HG03095 (cell line): ENCODE data around the gene SLC38A8.

ENCODE experiments used
- ATAC-seq: cut with Tn5 transposase; IDR thresholded peaks from one replicate; pipeline ENCODE4 v1.9.1; 2021; ENCODE audit warnings: moderate library complexity; ENCODE audit not compliant: unreplicated experiment

Gene SLC38A8

DNA sequence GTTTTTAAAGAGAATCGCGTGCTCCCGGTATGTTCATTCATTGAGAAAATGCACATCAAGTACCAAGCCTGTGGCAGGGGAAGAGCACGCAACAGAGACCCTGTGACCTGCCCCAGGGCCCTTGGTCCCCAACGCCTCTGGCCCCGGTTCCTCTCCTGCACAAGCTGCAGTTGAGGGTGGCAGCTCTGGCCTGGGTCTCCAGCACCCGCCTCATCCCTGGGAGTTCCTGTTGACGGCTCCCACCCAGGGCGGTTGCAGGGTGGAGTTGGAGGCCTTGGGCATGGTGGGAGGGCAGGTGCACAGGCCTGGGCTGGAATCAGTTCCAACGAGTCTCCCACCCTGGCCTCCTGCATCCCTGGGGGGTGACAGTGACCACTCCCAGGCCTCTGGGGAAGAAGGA is 69.5 kb downstream of the SLC38A8 start:
- no peak for ATAC-seq

GRCh38 chr16:83972256-83973008 is 70.2 kb downstream of the SLC38A8 start:
- ATAC-seq: no peak

DNA sequence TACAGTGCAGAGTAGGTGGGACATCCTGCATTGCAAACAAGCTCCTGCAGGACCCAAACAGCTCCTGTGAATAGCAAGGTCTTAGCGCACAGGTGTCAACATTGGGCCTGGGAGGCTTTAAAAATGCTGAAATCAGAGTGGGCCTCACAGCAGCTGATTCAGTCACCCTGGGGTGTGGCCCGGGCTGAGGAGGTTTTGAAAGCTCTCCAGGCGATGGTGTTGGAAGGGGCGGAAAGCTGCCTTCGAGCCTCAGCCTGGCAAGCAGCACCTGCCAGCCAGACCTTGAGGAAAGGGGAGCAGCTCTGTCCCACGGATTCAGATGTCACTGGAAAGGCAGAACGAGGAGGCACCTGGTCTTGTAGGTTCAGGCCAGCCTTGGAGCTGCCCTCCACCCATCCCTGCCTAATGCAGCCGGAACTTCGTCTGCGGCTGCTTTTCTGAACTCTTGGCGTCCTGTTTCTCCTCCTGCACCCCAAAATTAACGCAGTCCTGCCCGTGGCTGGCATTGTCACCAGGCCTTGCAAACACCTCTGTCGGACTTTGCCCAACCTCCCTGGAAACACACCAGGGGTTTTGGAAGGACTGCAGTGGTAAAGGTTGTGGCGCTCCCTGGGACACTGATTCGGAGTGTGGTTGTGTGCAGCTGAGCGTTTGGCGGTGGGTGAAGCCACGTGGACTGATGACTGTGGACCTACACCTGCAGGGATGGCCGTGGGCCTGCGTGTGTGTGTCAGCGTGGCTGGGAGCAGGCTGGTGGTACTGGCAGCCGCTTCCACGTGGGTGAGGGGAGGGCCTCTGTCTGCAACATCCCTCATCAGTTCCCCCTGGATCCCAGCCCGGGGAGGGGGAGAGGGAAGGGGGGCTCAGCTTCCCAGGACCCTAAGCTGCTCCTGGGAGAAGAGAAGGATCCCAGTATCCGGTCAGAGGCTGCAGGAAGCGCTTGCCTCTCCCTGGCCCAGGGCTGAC is 71.1 kb downstream of the SLC38A8 start:
- no peak for ATAC-seq

DNA sequence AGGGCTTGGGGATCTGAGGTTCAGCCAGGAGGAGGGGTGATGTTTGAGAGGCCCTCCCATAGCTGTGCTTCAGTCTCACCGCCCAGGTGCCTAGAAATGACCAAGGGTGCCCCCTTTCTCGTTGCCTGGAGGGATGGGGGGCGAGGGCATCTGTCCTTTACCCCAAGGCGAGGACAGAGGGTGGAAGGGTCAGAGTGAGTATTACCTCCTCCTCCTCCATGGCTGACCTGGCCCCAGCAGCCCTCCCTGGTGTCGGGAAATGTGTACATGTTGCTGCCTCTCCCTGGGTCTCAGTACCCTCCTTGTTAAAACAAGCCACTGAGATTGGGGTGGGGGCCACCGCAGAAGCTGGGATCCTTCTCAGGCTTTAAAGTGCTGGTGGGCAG is 72.2 kb downstream of the SLC38A8 start:
- no peak for ATAC-seq

DNA sequence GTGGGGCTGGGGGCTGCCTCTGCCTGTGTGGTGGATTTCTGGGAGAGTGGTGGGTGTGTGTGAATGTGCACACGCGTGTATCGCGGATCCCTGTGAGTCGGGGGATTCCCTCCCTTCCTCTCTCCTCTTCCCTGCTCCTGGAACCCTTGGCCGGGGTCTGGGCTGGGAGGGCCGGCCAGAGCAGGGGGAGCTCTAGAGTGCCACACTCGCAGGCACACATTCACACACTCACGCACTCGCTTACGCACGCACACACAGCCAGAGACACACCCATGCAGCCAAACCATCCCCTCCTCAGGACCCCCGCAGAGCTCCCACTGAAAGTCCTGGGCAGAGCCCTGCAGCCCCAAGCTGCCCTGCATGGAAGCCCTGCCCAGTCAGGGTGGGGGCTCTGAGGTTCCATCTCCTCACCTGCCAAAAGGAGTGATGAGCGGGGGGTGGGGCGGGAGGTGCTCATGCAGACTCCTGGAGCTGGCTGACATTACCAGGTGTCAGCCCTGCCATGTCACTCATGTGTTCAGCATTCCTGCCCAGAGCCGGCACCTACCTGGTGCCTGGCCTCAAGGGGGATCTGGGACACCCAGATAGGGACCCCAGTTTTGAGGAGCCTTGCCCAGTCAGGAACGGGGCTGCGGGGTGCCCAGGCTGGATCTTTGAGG is 72.7 kb downstream of the SLC38A8 start:
- ATAC-seq: no peak

DNA sequence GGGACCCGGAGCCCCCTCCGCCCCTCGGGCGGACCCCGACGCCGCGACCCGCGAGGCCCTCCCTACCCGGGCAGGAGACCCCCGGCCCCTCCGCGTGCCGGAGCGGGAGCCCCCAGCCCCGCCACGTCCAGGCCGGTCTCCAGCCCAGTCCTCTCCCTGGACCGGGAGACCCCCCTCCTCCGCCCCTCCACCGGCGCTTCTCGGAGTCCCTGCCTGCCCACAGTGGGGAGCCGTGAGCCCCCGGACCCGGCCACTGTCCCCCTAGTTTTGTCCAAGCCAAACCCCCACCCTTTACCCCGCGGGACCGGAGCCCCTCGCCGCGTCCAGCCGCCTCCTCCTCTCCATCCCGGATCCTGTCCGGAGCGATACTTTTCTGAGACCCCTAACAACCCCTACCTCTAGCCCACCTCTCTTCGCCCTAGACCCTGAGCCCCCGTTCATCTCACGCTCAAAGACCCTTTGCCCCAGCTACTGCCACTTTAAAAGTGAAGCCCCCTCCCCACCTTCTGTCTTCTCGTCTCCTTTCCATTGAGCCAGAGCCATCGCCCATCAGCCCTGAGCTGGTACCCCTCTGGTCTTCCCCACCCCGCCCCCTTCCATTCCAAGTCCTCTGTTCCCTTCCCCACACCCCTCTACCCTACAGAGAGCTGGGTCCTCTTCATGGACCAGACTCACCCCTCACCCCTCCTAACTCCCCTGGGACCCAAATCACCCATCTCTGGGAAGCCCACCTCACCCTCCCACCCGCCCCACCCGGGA is 73.5 kb downstream of the SLC38A8 start:
- ATAC-seq: no peak

DNA sequence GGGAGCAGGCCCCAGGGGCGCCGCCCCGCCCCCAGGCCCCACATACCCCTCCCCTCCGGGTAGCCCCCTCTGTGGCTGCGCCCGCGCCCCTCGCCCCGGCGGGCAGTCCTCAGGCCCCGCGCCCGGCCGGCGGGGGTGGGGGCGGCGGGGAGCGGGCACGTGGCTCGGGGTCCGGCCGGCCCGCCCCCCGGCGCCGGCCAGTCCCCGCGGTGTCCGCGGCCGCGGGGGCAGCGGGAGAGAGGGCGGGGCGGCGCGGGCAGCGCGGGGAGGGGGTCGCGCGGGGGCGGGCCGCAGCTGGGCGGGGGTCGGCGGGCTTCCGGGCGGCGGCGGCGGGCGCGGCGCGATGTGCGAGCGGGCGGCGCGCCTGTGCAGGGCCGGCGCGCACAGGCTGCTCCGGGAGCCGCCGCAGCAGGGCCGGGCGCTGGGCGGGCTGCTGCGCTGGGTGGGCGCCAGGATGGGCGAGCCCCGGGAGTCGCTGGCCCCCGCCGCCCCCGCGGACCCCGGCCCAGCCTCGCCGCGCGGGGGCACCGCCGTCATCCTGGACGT is 74.2 kb downstream of the SLC38A8 start:
- no peak for ATAC-seq

- no peak for ATAC-seq
Measured at GRCh38 chr16:83967838-83968305, 74.7 kb downstream of the SLC38A8 start, which contains the start of gene NECAB2. TSS of gene NECAB2 (plus strand) at chr16:83968244. CDS start at chr16:83968649, 405 bp downstream.

GRCh38 chr16:83967091-83967490 is 75.5 kb downstream of the SLC38A8 start:
- ATAC-seq: no peak

DNA sequence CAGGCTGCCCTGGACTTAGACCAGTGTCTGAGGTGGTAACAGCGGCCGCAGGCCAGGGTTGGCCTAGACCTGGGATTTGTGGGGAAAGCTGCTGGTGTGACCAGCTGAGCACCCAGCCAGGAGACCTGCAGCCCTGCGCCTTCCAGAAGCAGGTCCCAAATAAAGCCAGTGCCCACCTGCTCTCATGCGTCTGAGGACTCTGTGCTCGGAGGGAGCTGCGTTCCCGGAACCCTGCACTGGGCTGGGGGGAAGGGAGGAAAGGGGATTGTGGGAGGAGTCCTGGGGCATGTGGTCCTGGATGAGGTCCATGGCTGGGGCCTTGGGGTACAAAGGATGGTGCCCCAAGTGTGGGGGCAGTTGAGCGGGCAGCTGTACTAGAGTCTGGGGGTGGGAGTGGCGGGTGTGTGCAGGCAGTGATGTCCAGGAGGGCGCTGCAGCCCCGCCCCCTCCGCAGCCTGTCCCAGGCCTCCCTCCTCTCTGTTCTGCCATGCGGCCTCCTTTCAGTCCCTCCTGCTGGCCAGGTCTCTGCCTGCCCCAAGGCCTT is 76.4 kb downstream of the SLC38A8 start:
- ATAC-seq: no peak

DNA sequence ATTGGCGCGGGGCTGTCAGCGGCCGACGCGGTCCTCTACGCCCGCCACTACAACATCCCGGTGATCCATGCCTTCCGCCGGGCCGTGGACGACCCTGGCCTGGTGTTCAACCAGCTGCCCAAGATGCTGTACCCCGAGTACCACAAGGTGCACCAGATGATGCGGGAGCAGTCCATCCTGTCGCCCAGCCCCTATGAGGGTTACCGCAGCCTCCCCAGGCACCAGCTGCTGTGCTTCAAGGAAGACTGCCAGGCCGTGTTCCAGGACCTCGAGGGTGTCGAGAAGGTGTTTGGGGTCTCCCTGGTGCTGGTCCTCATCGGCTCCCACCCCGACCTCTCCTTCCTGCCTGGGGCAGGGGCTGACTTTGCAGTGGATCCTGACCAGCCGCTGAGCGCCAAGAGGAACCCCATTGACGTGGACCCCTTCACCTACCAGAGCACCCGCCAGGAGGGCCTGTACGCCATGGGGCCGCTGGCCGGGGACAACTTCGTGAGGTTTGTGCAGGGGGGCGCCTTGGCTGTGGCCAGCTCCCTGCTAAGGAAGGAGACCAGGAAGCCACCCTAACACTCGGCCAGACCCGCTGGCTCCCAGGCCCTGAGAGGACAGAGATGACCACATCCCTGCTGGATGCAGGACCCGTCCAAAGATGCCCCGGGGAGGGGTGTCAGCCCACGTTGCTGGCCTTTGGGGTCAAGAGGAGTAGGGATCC is 77.0 kb downstream of the SLC38A8 start:
- no peak for ATAC-seq

- ATAC-seq: no peak
Measured at GRCh38 chr16:83964684-83965443, 77.7 kb downstream of the SLC38A8 start.

GRCh38 chr16:83963277-83964119 is 79.1 kb downstream of the SLC38A8 start:
- ATAC-seq: no peak

- ATAC-seq: no peak
Measured at GRCh38 chr16:83961591-83961990, 81.0 kb downstream of the SLC38A8 start.

DNA sequence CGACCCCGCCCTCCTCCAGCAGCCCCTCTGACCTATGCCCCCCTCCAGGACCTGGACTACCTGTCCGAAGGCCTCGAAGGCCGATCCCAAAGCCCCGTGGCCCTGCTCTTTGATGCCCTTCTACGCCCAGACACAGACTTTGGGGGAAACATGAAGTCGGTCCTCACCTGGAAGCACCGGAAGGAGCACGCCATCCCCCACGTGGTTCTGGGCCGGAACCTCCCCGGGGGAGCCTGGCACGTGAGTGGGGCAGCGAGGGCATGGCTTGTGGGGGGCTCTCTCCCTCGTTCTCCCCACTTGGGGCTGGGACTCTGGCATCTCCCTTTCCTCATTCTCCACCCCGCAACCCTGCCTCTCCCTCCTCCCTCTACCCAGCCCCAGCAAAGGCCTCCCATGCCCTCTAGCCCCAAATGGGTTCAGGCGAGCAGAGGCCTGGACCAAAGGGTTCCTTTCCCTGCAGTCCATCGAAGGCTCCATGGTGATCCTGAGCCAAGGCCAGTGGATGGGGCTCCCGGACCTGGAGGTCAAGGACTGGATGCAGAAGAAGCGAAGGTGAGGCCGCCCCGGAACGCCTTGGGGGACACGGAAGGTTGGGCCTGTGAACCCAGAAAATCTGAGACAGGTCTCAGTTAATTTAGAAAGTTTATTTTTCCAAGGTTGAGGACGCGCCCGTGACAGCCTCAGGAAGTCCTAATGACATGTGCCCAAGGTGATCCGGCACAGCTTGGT is 81.9 kb downstream of the SLC38A8 start:
- no peak for ATAC-seq
